Right atrium auricular region (tissue), 2 donors: ENCODE data around the gene C1GALT1. TPM values are rescaled to one million over a fixed set of nuclear protein-coding genes. Genes with fewer than 3 reads are reported as not detected.

ENCODE experiments used
- DNase-seq: peaks from one replicate; pipeline ENCODE4 v3.0.0-alpha.2; 2019; ENCODE audit warnings: low spot score
- H3K27ac ChIP-seq, 2 donors: fragments of 200-600 bp; sonication (generic); 1 replicate in 1 of 2; 2 replicates in 1 of 2; pipeline ENCODE4 v1.5.1; 2016 to 2019
- H3K27me3 ChIP-seq, 2 donors: fragments of 200-600 bp; sonication (generic); one replicate each; pipeline versions ENCODE4 v1.5.1 to v1.6.0; 2017 to 2019
- H3K36me3 ChIP-seq: fragments of 200-600 bp; sonication (generic); one replicate; pipeline ENCODE4 v1.5.1; 2016
- H3K4me1 ChIP-seq, 2 donors: fragments of 200-600 bp; sonication (generic); one replicate each; pipeline versions ENCODE4 v1.5.1 to v1.6.0; 2017 to 2019
- H3K4me3 ChIP-seq, 2 donors: fragments of 200-600 bp; sonication (generic); 1 replicate in 1 of 2; 2 replicates in 1 of 2; pipeline ENCODE4 v1.5.1; 2017 to 2019; ENCODE audit warnings: mild to moderate bottlenecking in 1 of 2, moderate library complexity in 1 of 2
- H3K9me3 ChIP-seq, 2 donors: fragments of 200-600 bp; sonication (generic); one replicate each; pipeline ENCODE4 v1.5.1; 2019
- CTCF ChIP-seq, 2 donors: fragments of 200-600 bp; sonication (generic); IDR thresholded peaks; one replicate each; pipeline ENCODE4 v1.5.1; 2019; ENCODE audit warnings: antibody characterized with exemption in 2 of 2
- total RNA-seq, 2 donors: library from RNA; depleted of rRNA; stranded (reverse); fragments of >200 nt; gene quantifications; one replicate each; pipeline ENCODE4 v1.1.0, GENCODE V29; 2016

The C1GALT1 gene
- total RNA-seq, 2 donors from 2014 or later = 21.1 to 25.1 TPM

GRCh38 chr7:7175075-7175695 is 7.2 kb upstream of the C1GALT1 start:
- Histone ChIP-seq H3K4me3 (no peak overlapping the region), H3K9me3 (peaks cover 0 to 37% of the 10 kb centered on the region in 2 donors), H3K27me3 (no peaks in the 10 kb centered on the region), H3K4me1 (no peaks in the 10 kb centered on the region), H3K27ac (no peak overlapping the region), H3K36me3 (no peaks in the 10 kb centered on the region)
- no peak for TF ChIP-seq CTCF (IDR thresholded peaks at IDR 0.05)
- DNase-seq = no peak

- Histone ChIP-seq H3K27me3 (no peaks in the 10 kb centered on the region), H3K4me1 (peaks cover 0 to 5% of the 10 kb centered on the region in 2 donors), H3K27ac (no peak overlapping the region), H3K36me3 (no peaks in the 10 kb centered on the region), H3K4me3 (no peak overlapping the region), H3K9me3 (peaks cover 0 to 28% of the 10 kb centered on the region in 2 donors)
- TF ChIP-seq CTCF (IDR thresholded peaks at IDR 0.05) = no peak
- no peak for DNase-seq
Observed at GRCh38 chr7:7176406-7177043, 5.8 kb upstream of the C1GALT1 start.

- H3K27ac ChIP-seq = no peak overlapping the region
Observed at GRCh38 chr7:7177044-7177517, 5.3 kb upstream of the C1GALT1 start.

GRCh38 chr7:7178081-7178480 is 4.3 kb upstream of the C1GALT1 start:
- Histone ChIP-seq H3K4me1 (peaks cover 0 to 5% of the 10 kb centered on the region in 2 donors), H3K9me3 (peaks cover 0 to 14% of the 10 kb centered on the region in 2 donors), H3K36me3 (no peaks in the 10 kb centered on the region), H3K27ac (no peak overlapping the region), H3K4me3 (no peak overlapping the region), H3K27me3 (no peaks in the 10 kb centered on the region)
- no peak for TF ChIP-seq CTCF (IDR thresholded peaks at IDR 0.05)
- DNase-seq = no peak

More at GRCh38 chr7:7177044-7177517, 5.3 kb upstream of the C1GALT1 start:
- Histone ChIP-seq H3K36me3 (no peaks in the 10 kb centered on the region), H3K9me3 (peaks cover 0 to 24% of the 10 kb centered on the region in 2 donors), H3K4me3 (no peak overlapping the region), H3K27me3 (no peaks in the 10 kb centered on the region), H3K4me1 (peaks cover 0 to 5% of the 10 kb centered on the region in 2 donors)
- TF ChIP-seq CTCF (IDR thresholded peaks at IDR 0.05) = no peak
- no peak for DNase-seq

- H3K4me3 ChIP-seq = no peak overlapping the region
Observed at GRCh38 chr7:7178906-7179305, 3.4 kb upstream of the C1GALT1 start.

More at GRCh38 chr7:7178906-7179305, 3.4 kb upstream of the C1GALT1 start:
- DNase-seq = no peak
- Histone ChIP-seq H3K27me3 (no peaks in the 10 kb centered on the region), H3K4me1 (peaks cover 0 to 10% of the 10 kb centered on the region in 2 donors), H3K9me3 (peaks cover 0 to 14% of the 10 kb centered on the region in 2 donors), H3K27ac (no peak overlapping the region), H3K36me3 (no peaks in the 10 kb centered on the region)
- TF ChIP-seq CTCF (IDR thresholded peaks at IDR 0.05) = no peak
